ENCODE data around the gene ANKRD30A. TPM values are rescaled to one million over a fixed set of nuclear protein-coding genes. Genes with fewer than 3 reads are reported as not detected.

The ANKRD30A gene
- polyA plus RNA-seq, 1 donor from 2014 or later, result not detected

GRCh38 chr10:37344413-37344812 lies 219.0 kb downstream of the ANKRD30A start:
- no peak overlapping the region for H2AFZ ChIP-seq (ENCODE audit: low read depth, low read length)
- H3F3A ChIP-seq (ENCODE audit: insufficient read depth, low read length, poor library complexity, severe bottlenecking), result no peaks in the 10 kb centered on the region
- no peak overlapping the region for H3K27ac ChIP-seq (ENCODE audit: low read length)
- no peaks in the 10 kb centered on the region for H3K9me2 ChIP-seq (ENCODE audit: insufficient read depth, low read length)
- no peaks in the 10 kb centered on the region for H3K36me3 ChIP-seq (ENCODE audit: insufficient read depth, low read length)
- no peaks in the 10 kb centered on the region for H3K27me3 ChIP-seq (ENCODE audit: insufficient read depth, low read depth, low read length)
- H4K20me1 ChIP-seq (ENCODE audit: insufficient read depth), result no peaks in the 10 kb centered on the region
- H3K4me3 ChIP-seq (ENCODE audit: low read length), result no peak overlapping the region
- no peak overlapping the region for H3K4me2 ChIP-seq (ENCODE audit: low read length)
- no peaks in the 10 kb centered on the region for H3K9me3 ChIP-seq (ENCODE audit: low read length)
- TF ChIP-seq MXI1 (conservative IDR thresholded peaks at IDR 0.05; ENCODE audit: poor library complexity, severe bottlenecking) (no peak), EZH2 (IDR thresholded peaks at IDR 0.05; ENCODE audit: borderline replicate concordance, insufficient read depth, low read length, poor library complexity, severe bottlenecking) (no peak), EP300 (conservative IDR thresholded peaks at IDR 0.05; ENCODE audit: poor library complexity, severe bottlenecking) (no peak), POLR2AphosphoS5 (IDR thresholded peaks at IDR 0.05) (no peak), CTCF (IDR thresholded peaks at IDR 0.05; ENCODE audit: poor library complexity, severe bottlenecking) (no peak), TAF1 (IDR thresholded peaks at IDR 0.05; ENCODE audit: low read depth) (no peak)
- no peak overlapping the region for H3K9ac ChIP-seq (ENCODE audit: low read length)
- H3K79me2 ChIP-seq (replicated peaks; ENCODE audit: insufficient read depth, low read length), result no peaks in the 10 kb centered on the region

GRCh38 chr10:37379991-37380390 lies 254.6 kb downstream of the ANKRD30A start:
- Histone ChIP-seq H4K20me1 (ENCODE audit: insufficient read depth) (no peaks in the 10 kb centered on the region), H3K9ac (ENCODE audit: low read length) (no peak overlapping the region), H3K27me3 (ENCODE audit: insufficient read depth, low read depth, low read length) (no peaks in the 10 kb centered on the region), H3K4me3 (ENCODE audit: low read length) (no peak overlapping the region), H3K79me2 (replicated peaks; ENCODE audit: insufficient read depth, low read length) (no peaks in the 10 kb centered on the region), H3K4me2 (ENCODE audit: low read length) (no peak overlapping the region), H2AFZ (ENCODE audit: low read depth, low read length) (no peak overlapping the region), H3F3A (ENCODE audit: insufficient read depth, low read length, poor library complexity, severe bottlenecking) (no peaks in the 10 kb centered on the region), H3K9me3 (ENCODE audit: low read length) (peaks cover 2% of the 10 kb centered on the region), H3K27ac (ENCODE audit: low read length) (no peak overlapping the region), H3K9me2 (ENCODE audit: insufficient read depth, low read length) (no peaks in the 10 kb centered on the region), H3K36me3 (ENCODE audit: insufficient read depth, low read length) (no peaks in the 10 kb centered on the region)
- TF ChIP-seq EZH2 (IDR thresholded peaks at IDR 0.05; ENCODE audit: borderline replicate concordance, insufficient read depth, low read length, poor library complexity, severe bottlenecking) (no peak), EP300 (conservative IDR thresholded peaks at IDR 0.05; ENCODE audit: poor library complexity, severe bottlenecking) (no peak), RAD21 (conservative IDR thresholded peaks at IDR 0.05) (no peak), CTCF (IDR thresholded peaks at IDR 0.05; ENCODE audit: poor library complexity, severe bottlenecking) (no peak), TAF1 (IDR thresholded peaks at IDR 0.05; ENCODE audit: low read depth) (no peak), MXI1 (conservative IDR thresholded peaks at IDR 0.05; ENCODE audit: poor library complexity, severe bottlenecking) (no peak), SMC3 (conservative IDR thresholded peaks at IDR 0.05; ENCODE audit: poor library complexity) (no peak), REST (IDR thresholded peaks at IDR 0.05; ENCODE audit: borderline replicate concordance) (no peak), POLR2AphosphoS5 (IDR thresholded peaks at IDR 0.05) (no peak)

Measured in neural cell (in vitro differentiated cells).